Measurements from ENCODE around the gene CYB5A.
"Not testable (repeated sequence)": the region's sequence is repeated elsewhere in the genome, so short reads cannot be mapped to it uniquely, and the experiment has no call there.

Gene CYB5A

GRCh38 chr18:74291771-74292540 lies at the start of gene CYB5A:
CYB5A (minus strand) TSS chr18:74291963; CDS start chr18:74291875, 88 bp downstream.
- DNase-seq, result peak; percentile 88

GRCh38 chr18:74337912-74338309 lies 46.1 kb upstream of the CYB5A start:
- no peak for DNase-seq

GRCh38 chr18:74337155-74337911 lies 45.6 kb upstream of the CYB5A start:
- no peak for DNase-seq

DNA sequence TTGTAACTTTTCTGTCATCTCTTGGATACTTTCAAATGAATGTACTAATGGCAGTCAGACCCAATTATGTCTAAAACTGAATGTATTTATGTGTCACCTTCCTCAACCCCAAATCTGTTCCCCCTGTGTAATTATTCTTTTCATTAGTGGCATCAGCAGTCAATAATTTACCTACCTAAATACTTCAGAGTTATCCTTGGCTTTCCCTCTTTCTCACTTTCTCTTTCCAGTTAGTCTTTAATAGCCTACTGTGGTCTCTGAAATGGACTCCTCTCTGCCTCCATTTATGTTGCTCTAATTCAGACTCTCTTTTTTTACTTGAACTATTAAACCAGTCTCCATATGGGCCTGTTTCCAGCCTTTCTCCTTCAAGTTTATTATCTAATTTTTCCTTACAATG lies 44.9 kb upstream of the CYB5A start:
- no peak for DNase-seq

DNA sequence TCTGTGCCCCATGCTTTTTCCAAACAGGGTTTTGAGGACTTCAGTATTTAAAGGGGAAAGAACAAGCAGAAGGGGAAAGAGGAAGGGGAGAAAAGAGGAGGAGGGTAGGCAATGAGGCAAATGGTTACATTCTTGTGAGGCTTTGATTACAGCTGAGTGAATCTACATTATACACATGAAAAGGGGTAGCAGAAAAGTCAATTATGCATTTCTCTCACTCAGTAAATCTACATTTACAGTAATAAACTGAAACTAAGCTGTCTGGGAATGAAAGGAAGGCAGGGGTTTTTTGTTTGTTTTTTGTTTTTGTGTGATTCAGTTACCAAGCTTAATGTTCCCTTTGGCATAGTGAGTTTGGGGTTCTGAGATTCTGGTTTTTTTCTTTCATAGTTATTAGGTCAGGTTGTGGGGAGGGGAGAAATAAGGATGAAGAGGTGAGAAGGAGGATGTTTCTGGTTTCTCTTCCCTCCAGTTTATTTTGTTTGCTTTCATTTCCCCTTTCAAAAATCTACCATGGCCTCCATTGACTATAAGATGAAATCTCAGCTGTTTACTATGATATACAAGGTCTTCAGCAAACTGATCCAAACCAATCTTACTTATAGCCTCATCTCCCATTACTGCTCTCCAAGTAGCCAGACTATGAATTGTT lies 42.6 kb upstream of the CYB5A start:
- DNase-seq, result no peak

GRCh38 chr18:74333091-74333490 lies 41.3 kb upstream of the CYB5A start:
- DNase-seq, result no peak

DNA sequence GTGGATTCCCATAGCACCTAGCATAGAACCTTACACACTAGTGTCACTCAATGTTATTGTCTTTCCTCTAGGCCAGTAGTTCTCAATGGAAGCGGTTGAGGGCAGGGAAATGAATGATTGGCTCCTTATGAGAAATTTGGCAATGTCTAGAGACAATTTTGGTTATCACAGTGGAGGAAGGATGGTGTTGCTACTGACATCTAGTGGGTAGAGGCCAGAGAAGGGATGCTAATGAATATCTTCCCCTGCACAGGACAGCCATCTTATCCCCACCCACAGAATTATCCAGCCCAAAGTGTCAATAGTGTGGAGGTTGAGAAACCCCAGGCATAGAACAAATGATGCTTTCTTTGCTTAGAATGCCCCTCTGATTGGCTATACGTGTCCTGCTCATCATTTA lies 39.6 kb upstream of the CYB5A start:
- DNase-seq, result no peak

DNA sequence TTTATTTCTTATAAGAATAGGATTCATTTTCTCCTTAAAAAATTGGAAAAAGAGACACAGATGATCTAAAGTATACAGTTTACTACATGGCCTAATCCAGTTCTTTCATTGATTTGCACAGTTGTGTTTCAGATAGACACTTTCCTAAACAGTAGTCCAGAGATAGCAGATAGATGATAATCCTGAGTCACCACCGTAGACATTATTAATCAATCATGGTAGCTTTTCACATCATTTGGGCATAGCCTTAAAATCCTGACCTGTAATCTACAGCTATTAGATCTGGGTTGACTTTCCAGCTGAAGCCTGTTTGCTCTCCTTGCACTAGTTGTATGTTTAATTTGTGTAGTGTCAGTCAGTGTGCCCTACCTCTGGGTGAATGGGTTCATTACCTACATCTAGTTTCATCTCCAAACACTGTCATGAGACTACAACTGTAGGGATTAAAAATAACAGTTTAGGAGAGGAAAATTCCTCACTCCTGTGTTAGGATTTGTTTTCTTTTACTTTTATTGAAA lies 38.0 kb upstream of the CYB5A start:
- DNase-seq, result no peak

DNA sequence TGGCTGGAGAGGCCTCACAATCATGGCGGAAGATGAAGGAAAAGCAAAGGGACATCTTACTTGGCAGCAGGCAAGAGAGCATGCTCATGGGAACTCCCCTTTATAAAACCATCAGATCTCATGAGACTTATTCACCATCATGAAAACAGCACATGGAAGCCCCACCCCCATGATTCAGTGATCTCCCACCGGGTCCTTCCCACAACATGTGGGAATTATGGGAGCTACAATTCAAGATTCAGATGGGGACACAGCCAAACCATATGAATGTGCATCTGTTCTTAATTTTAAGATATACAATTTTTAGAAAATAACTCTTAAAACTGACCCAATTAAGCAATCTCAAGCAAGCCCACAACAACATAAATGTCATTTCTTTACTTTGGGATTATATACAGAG lies 36.4 kb upstream of the CYB5A start:
- no peak for DNase-seq

DNA sequence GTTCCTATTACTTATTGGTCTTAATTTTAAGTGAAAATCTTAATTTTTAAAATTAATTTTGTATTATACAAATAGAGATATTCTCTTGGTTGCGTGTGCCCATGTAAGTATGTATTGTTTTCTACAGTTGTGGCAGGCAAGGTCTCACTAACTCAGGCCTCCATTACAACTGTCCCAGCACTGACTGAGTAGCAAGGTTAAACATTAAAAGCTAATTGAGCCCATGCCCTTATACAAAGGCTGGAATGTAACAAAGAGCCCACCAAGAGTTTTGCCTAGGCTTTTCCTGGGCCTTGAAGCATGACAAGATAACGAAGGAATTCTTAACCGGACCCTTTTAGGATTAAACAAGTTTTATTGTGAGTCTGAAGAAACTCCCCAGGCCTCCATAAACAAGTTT lies 35.0 kb upstream of the CYB5A start:
- DNase-seq, result not testable (repeated sequence)

DNA sequence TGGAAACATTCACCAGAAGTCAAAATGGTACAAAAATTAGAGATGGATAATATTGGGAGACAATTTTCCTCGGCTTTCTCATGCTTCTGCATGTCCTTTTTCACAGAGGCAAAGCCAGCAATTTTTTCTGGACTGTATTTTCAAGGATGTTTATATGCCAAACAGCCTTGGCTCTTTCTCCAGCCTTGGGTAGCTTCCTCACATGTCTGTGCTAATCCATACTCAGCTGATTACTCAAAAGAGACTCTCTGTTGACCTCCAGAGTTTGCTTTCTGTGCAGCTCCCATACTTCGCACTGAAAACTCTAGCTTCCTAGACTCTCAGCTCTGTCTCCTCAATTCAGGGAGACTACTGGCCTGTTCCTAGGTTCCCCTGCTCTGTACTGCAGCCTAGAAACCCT lies 34.5 kb upstream of the CYB5A start:
- no peak for DNase-seq

- no peak for DNase-seq
Measured at GRCh38 chr18:74316257-74317170, 24.8 kb upstream of the CYB5A start.

GRCh38 chr18:74315464-74316256 lies 23.9 kb upstream of the CYB5A start, which contains the start of gene C18orf63:
C18orf63 (plus strand) TSS chr18:74315839; CDS start chr18:74317866, 2,027 bp downstream.
- no peak for DNase-seq

DNA sequence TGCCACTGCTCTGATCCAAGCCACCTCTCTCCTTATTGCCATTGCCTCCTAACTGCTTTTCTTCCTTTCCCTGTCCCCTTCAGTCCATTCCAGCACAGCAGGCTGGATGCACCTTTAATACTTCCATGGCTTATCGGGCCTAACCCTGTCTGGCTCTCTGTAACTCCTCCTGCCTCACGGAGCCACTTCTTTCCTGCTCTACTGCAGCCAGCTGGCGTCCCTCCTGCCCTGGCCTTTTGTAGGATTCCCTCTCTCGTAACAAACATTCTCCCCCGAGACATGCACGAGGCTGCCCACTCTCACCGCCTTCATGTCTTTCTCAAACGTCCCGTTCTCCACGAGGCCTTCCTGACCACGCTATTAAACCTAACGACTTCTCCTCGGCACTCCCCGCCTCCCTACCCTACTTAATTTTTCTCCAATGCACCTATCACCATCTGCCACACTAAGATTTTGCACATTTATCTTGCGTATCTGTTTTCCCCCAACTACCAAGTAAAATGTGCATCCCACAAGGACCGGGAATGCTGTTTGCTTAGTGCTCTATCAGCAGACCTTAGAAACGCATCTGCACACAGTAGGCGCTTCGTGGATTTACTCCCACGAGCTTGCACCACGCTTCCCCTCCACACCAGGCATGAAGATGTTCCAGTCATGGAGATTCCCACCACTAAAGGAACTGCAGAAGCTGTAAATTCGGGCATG lies 23.1 kb upstream of the CYB5A start:
- DNase-seq, result no peak

GRCh38 chr18:74311000-74311399 lies 19.2 kb upstream of the CYB5A start:
- no peak for DNase-seq

DNA sequence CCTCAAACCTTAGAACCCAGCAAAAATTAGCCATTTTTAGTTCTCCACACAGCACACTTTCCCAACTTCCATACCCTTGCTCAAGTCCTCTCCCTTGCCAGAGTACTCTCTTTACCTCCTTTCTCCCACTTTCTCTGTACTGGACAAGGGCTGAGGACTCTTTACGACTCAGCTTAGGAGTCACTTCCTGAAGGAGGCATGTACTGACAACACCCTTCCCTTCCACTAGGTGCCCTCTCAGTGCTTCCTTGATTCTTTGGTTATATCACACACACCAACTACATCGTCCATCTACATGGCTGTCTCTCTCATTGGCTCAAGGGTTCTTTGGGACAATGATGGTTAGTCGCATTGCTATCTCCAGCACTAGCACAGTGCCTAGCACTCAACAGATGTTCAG lies 18.6 kb upstream of the CYB5A start:
- DNase-seq, result no peak

- DNase-seq, result no peak
Measured at GRCh38 chr18:74303936-74304335, 12.2 kb upstream of the CYB5A start.

- DNase-seq, result no peak
Measured at GRCh38 chr18:74303306-74303705, 11.5 kb upstream of the CYB5A start.

DNA sequence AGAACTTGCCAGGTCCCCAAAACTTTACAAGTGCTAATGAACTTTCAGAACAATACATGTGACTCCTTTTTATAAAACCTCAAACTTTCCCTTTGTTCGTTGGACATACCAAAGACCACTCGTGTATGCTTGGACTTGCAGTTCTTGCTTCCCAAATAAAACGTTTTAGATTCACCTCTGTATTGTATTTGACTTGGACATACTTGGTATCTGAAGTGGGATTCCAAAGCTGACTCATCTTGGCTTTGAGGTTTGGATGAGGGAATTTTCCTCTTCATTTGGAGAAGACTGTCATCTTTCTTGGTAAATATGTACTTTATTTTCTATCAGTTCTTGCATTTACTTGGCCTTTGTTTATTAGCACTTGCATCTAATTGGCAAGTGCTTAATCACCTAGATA lies 8.0 kb upstream of the CYB5A start:
- no peak for DNase-seq

DNA sequence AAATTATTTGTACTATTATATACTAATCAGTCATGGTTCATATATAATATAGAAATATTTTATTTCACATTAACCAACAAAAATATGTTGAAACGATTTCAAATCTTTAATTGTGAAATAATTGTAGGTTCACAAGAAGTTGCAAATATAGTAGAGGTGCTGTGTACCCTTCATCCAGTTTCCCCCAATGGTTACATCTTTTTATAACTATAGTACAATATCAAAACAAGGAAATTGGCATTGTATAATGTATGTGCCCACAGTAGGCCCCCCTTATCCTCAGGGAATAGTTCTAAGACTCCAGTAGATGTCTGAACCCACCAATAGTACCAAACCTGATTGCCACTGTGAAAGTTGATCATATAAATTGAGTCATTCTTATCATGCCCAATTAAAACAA lies 7.4 kb upstream of the CYB5A start:
- DNase-seq, result no peak

GRCh38 chr18:74294526-74294925 lies 2.8 kb upstream of the CYB5A start:
- no peak for DNase-seq

All from KG1 (cell line).